ENCODE data around the gene ACTR8. TPM values are rescaled to one million over a fixed set of nuclear protein-coding genes. Genes with fewer than 3 reads are reported as not detected.

ACTR8 gene
- total RNA-seq, 1 donor from 2014 or later = 40.8 TPM

DNA sequence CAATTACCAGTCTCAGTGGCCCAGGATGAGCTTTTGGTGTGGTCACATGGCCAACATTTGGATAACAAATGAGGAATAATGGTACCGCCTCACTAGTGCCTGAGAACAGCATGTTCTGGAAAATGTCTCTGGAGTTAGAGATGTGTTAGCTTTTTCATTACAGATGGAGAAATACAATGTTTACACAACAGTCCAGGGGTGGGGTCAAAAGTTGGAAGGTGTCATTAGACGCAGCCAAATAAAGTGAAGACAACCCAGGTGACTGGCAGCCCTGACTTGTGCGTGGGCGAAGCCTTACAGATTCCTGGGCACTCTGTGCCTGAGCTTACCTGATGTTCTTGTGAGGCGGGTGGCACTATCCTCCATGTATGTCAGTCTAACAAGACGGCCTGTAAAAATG, 22.8 kb downstream of the ACTR8 start:
- no peaks in the 10 kb centered on the region for H3K9me3 ChIP-seq (ENCODE audit: low read depth)
- Mint-ChIP-seq H3K4me1 (peaks cover 8% of the 10 kb centered on the region), H3K27me3 (ENCODE audit: insufficient read depth, low read depth) (no peaks in the 10 kb centered on the region), H3K36me3 (peaks cover 21% of the 10 kb centered on the region), H3K4me3 (no peak overlapping the region), H3K9me3 (no peaks in the 10 kb centered on the region), H3K27ac (no peak overlapping the region)
- no peak overlapping the region for H3K9ac ChIP-seq
- H3K4me2 ChIP-seq = no peak overlapping the region
- H3K79me2 ChIP-seq (ENCODE audit: low read depth) = no peaks in the 10 kb centered on the region
- no peak overlapping the region for H3K27ac ChIP-seq
- no peaks in the 10 kb centered on the region for H3F3A ChIP-seq (ENCODE audit: low read depth)
- no peak for DNase-seq (ENCODE audit: low spot score)
- no peaks in the 10 kb centered on the region for H3K27me3 ChIP-seq
- no peak overlapping the region for H3K4me3 ChIP-seq
- no peaks in the 10 kb centered on the region for H3K4me1 ChIP-seq
- TF ChIP-seq, protein P1, sequence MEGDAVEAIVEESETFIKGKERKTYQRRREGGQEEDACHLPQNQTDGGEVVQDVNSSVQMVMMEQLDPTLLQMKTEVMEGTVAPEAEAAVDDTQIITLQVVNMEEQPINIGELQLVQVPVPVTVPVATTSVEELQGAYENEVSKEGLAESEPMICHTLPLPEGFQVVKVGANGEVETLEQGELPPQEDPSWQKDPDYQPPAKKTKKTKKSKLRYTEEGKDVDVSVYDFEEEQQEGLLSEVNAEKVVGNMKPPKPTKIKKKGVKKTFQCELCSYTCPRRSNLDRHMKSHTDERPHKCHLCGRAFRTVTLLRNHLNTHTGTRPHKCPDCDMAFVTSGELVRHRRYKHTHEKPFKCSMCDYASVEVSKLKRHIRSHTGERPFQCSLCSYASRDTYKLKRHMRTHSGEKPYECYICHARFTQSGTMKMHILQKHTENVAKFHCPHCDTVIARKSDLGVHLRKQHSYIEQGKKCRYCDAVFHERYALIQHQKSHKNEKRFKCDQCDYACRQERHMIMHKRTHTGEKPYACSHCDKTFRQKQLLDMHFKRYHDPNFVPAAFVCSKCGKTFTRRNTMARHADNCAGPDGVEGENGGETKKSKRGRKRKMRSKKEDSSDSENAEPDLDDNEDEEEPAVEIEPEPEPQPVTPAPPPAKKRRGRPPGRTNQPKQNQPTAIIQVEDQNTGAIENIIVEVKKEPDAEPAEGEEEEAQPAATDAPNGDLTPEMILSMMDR (IDR thresholded peaks at IDR 0.05) = no peak
- TF ChIP-seq EZH2phosphoT487 (IDR thresholded peaks at IDR 0.05) = no peak
- TF ChIP-seq EZH2 (IDR thresholded peaks at IDR 0.05) = no peak
- H4K20me1 ChIP-seq (ENCODE audit: low read depth) = no peaks in the 10 kb centered on the region
- no peak overlapping the region for H2AFZ ChIP-seq (replicated peaks)
- H3K36me3 ChIP-seq = peaks cover 10% of the 10 kb centered on the region

DNA sequence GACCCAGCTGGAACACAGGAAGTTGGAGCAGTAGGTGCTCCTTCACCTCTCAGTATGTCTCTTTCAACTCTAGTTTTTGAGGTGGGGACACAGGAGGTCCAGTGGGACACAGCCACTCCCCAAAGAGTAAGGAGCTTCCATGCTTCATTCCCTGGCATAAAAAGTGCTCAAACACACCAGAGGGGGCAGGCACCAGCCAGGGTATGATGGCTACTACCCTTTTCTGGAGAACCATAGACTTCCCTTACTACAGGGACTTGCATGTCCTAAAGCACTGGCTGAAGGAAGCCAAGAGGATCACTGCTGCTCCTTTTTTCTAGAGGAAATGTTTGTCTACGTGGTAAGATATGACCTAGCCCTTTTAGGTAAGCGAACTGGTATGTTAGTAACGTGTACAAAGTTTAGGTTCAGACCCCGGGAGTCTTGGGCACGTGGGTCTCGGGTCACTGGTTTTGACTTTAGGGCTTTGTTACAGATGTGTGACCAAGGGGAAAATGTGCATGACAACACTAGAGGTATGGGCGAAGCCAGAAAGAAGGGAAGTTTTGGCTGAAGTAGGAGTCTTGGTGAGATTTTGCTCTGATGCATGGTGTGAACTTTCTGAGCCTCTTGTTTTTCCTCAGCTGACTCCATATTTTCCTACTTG, 23.7 kb downstream of the ACTR8 start:
- no peaks in the 10 kb centered on the region for H3K27me3 ChIP-seq
- no peak for TF ChIP-seq EZH2 (IDR thresholded peaks at IDR 0.05)
- TF ChIP-seq, protein P1 (IDR thresholded peaks at IDR 0.05) = no peak
- no peak for TF ChIP-seq EZH2phosphoT487 (IDR thresholded peaks at IDR 0.05)
- H3K36me3 ChIP-seq = peaks cover 10% of the 10 kb centered on the region
- Mint-ChIP-seq H3K27me3 (ENCODE audit: insufficient read depth, low read depth) (no peaks in the 10 kb centered on the region), H3K4me1 (peaks cover 8% of the 10 kb centered on the region), H3K27ac (no peak overlapping the region), H3K36me3 (peaks cover 18% of the 10 kb centered on the region), H3K9me3 (no peaks in the 10 kb centered on the region), H3K4me3 (no peak overlapping the region)
- no peaks in the 10 kb centered on the region for H3K79me2 ChIP-seq (ENCODE audit: low read depth)
- H3K4me1 ChIP-seq = no peaks in the 10 kb centered on the region
- no peaks in the 10 kb centered on the region for H3K9me3 ChIP-seq (ENCODE audit: low read depth)
- H3F3A ChIP-seq (ENCODE audit: low read depth) = no peaks in the 10 kb centered on the region
- H2AFZ ChIP-seq (replicated peaks) = no peak overlapping the region
- no peak overlapping the region for H3K4me2 ChIP-seq
- no peak for DNase-seq (ENCODE audit: low spot score)
- H4K20me1 ChIP-seq (ENCODE audit: low read depth) = no peaks in the 10 kb centered on the region
- H3K4me3 ChIP-seq = no peak overlapping the region
- no peak overlapping the region for H3K27ac ChIP-seq
- no peak overlapping the region for H3K9ac ChIP-seq

DNA sequence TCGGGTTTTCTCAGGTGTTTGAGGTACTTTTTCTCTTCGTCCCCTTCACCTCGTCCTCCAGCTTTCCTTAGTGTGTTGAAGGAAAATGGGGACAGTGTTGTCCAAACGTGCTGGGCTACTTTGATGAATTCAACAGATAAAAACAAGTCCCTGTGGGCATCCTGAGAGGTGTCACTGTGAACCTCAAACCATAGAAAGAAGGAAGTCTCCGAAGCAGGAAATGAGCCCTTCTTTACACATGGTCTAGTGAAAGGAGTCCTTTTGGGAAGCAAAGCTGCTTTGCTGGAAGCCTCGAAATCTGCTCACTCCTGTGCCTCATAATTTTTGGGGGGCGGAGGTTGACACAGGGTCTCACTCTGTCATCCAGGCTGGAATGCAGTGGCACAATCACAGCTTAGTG, 25.0 kb downstream of the ACTR8 start:
- no peaks in the 10 kb centered on the region for H3K27me3 Mint-ChIP-seq (ENCODE audit: insufficient read depth, low read depth)
- H3K9ac ChIP-seq = no peak overlapping the region
- H3K27ac ChIP-seq = no peak overlapping the region
- H3K27me3 ChIP-seq = no peaks in the 10 kb centered on the region
- H4K20me1 ChIP-seq (ENCODE audit: low read depth) = no peaks in the 10 kb centered on the region
- no peak overlapping the region for H3K4me3 Mint-ChIP-seq
- H3K4me1 ChIP-seq = no peaks in the 10 kb centered on the region
- no peaks in the 10 kb centered on the region for H3K9me3 ChIP-seq (ENCODE audit: low read depth)
- H3K36me3 Mint-ChIP-seq = peaks cover 8% of the 10 kb centered on the region
- no peak overlapping the region for H3K27ac Mint-ChIP-seq
- H3F3A ChIP-seq (ENCODE audit: low read depth) = no peaks in the 10 kb centered on the region
- no peak overlapping the region for H2AFZ ChIP-seq (replicated peaks)
- peaks cover 8% of the 10 kb centered on the region for H3K4me1 Mint-ChIP-seq
- H3K36me3 ChIP-seq = peaks cover 10% of the 10 kb centered on the region
- H3K79me2 ChIP-seq (ENCODE audit: low read depth) = no peaks in the 10 kb centered on the region
- no peak overlapping the region for H3K4me2 ChIP-seq
- TF ChIP-seq EZH2phosphoT487 (IDR thresholded peaks at IDR 0.05) = no peak
- TF ChIP-seq, protein P1 (IDR thresholded peaks at IDR 0.05) = no peak
- TF ChIP-seq EZH2 (IDR thresholded peaks at IDR 0.05) = no peak
- no peak for DNase-seq (ENCODE audit: low spot score)
- no peaks in the 10 kb centered on the region for H3K9me3 Mint-ChIP-seq
- no peak overlapping the region for H3K4me3 ChIP-seq
